H9 (cell line): Measurements from ENCODE around the gene DMRTA1. TPM values are rescaled to one million over a fixed set of nuclear protein-coding genes. Genes with fewer than 3 reads are reported as not detected.

Experiments
- DNase-seq: peaks from one replicate; pipeline ENCODE4 v3.0.0-alpha.2; 2017
- H2AFZ ChIP-seq: one replicate; pipeline ENCODE4 v1.6.1; 2013; ENCODE audit warnings: mild to moderate bottlenecking, low read length, control low read depth, moderate library complexity
- H2AK5ac ChIP-seq: 2 replicates; pipeline ENCODE4 v1.6.1; 2013; ENCODE audit warnings: low read length, control low read depth, mixed read lengths; ENCODE audit not compliant: insufficient read length
- H2BK120ac ChIP-seq: one replicate; pipeline ENCODE4 v1.6.1; 2013; ENCODE audit warnings: low read depth, mild to moderate bottlenecking, low read length, control low read depth, inconsistent platforms; ENCODE audit not compliant: poor library complexity, severe bottlenecking
- H2BK12ac ChIP-seq: 2 replicates; pipeline ENCODE4 v1.6.1; 2013; ENCODE audit warnings: low read length, control low read depth, mixed read lengths, low read depth; ENCODE audit not compliant: insufficient read length
- H2BK15ac ChIP-seq: 2 replicates; pipeline ENCODE4 v1.6.1; 2013; ENCODE audit warnings: low read depth, low read length, control low read depth
- H2BK20ac ChIP-seq: one replicate; pipeline ENCODE4 v1.6.1; 2013; ENCODE audit warnings: low read depth, mild to moderate bottlenecking, low read length, control low read depth, inconsistent platforms; ENCODE audit not compliant: poor library complexity, severe bottlenecking
- H2BK5ac ChIP-seq: 2 replicates; pipeline ENCODE4 v1.6.1; 2013; ENCODE audit warnings: low read length, control low read depth, mixed read lengths; ENCODE audit not compliant: insufficient read length
- H3K14ac ChIP-seq: 2 replicates; pipeline ENCODE4 v1.6.1; 2013; ENCODE audit warnings: low read length, control low read depth; ENCODE audit not compliant: insufficient read depth
- H3K18ac ChIP-seq: 2 replicates; pipeline ENCODE4 v1.6.1; 2013; ENCODE audit warnings: low read depth, mild to moderate bottlenecking, mixed read lengths, low read length, control low read depth; ENCODE audit not compliant: insufficient read length
- H3K23ac ChIP-seq: 2 replicates; pipeline ENCODE4 v1.6.1; 2013; ENCODE audit warnings: low read length, control low read depth, mixed read lengths, low read depth; ENCODE audit not compliant: insufficient read length
- H3K23me2 ChIP-seq: 2 replicates; pipeline ENCODE4 v1.6.1; 2013; ENCODE audit warnings: low read depth, mild to moderate bottlenecking, mixed read lengths, low read length, control low read depth; ENCODE audit not compliant: insufficient read length, poor library complexity, severe bottlenecking
- H3K27ac ChIP-seq: 2 replicates; pipeline ENCODE4 v1.5.1; 2013; ENCODE audit warnings: low read length, control low read depth, mixed read lengths, low read depth; ENCODE audit not compliant: insufficient read length
- H3K27me3 ChIP-seq: 2 replicates; pipeline ENCODE4 v1.6.1; 2013; ENCODE audit warnings: low read length, control low read depth, inconsistent platforms; ENCODE audit not compliant: insufficient read depth
- H3K4ac ChIP-seq: 2 replicates; pipeline ENCODE4 v1.6.1; 2013; ENCODE audit warnings: low read depth, mild to moderate bottlenecking, control low read depth, inconsistent platforms, low read length, moderate library complexity
- H3K4me1 ChIP-seq: 2 replicates; pipeline ENCODE4 v1.6.1; 2013; ENCODE audit warnings: low read length, control low read depth, inconsistent platforms; ENCODE audit not compliant: insufficient read depth
- H3K4me2 ChIP-seq: 2 replicates; pipeline ENCODE4 v1.6.1; 2013; ENCODE audit warnings: low read length, control low read depth, mixed read lengths; ENCODE audit not compliant: insufficient read length, insufficient read depth
- H3K56ac ChIP-seq: 2 replicates; pipeline ENCODE4 v1.6.1; 2013; ENCODE audit warnings: low read depth, mild to moderate bottlenecking, mixed read lengths, low read length, control low read depth; ENCODE audit not compliant: insufficient read length
- H3K79me1 ChIP-seq: 2 replicates; pipeline ENCODE4 v1.6.1; 2013; ENCODE audit warnings: low read depth, mild to moderate bottlenecking, moderate library complexity, low read length, control low read depth, inconsistent platforms; ENCODE audit not compliant: insufficient read depth, poor library complexity, severe bottlenecking
- H3K79me2 ChIP-seq: 2 replicates; pipeline ENCODE4 v1.6.1; 2013; ENCODE audit warnings: low read length, control low read depth, inconsistent platforms; ENCODE audit not compliant: insufficient read depth
- H3K9ac ChIP-seq: 2 replicates; pipeline ENCODE4 v1.6.1; 2013; ENCODE audit warnings: low read length, control low read depth, mixed read lengths; ENCODE audit not compliant: insufficient read length; ENCODE audit errors: extremely low read depth
- H3K9me3 ChIP-seq: one replicate; pipeline ENCODE4 v1.6.1; 2013; ENCODE audit warnings: low read depth, low read length, inconsistent platforms; ENCODE audit not compliant: control insufficient read depth
- H3T11ph ChIP-seq: one replicate; pipeline ENCODE4 v1.6.1; 2013; ENCODE audit warnings: mild to moderate bottlenecking, low read length, control low read depth, inconsistent platforms
- H4K20me1 ChIP-seq: one replicate; pipeline ENCODE4 v1.6.1; 2013; ENCODE audit not compliant: control insufficient read depth, insufficient read length, insufficient read depth
- H4K5ac ChIP-seq: 2 replicates; pipeline ENCODE4 v1.6.1; 2013; ENCODE audit warnings: low read depth, mild to moderate bottlenecking, mixed read lengths, low read length, control low read depth; ENCODE audit not compliant: insufficient read length
- H4K8ac ChIP-seq: replicated peaks from 2 replicates; pipeline ENCODE4 v1.6.1; 2013; ENCODE audit warnings: low read length, control low read depth, mixed read lengths, low read depth; ENCODE audit not compliant: insufficient read length
- H4K91ac ChIP-seq: 2 replicates; pipeline ENCODE4 v1.6.1; 2013; ENCODE audit warnings: low read depth, mild to moderate bottlenecking, moderate library complexity, mixed read lengths, low read length, control low read depth; ENCODE audit not compliant: insufficient read length
- H3K27ac Mint-ChIP-seq, 3 experiments: 2 replicates in 2 of 3; 3 replicates in 1 of 3; pipeline ENCODE4 v1.8.0; 2020 to 2021; ENCODE audit warnings: mixed read lengths in 3 of 3, mild to moderate bottlenecking in 1 of 3, moderate library complexity in 1 of 3
- H3K27me3 Mint-ChIP-seq: 2 replicates; pipeline ENCODE4 v1.8.0; 2021; ENCODE audit warnings: low read depth, mild to moderate bottlenecking, moderate library complexity, mixed read lengths
- H3K36me3 Mint-ChIP-seq, 3 experiments: 2 replicates in 2 of 3; 3 replicates in 1 of 3; pipeline ENCODE4 v1.8.0; 2020 to 2021; ENCODE audit warnings: low read depth in 3 of 3, mixed read lengths in 3 of 3; ENCODE audit not compliant: insufficient read depth in 1 of 3
- H3K4me1 Mint-ChIP-seq, 2 experiments: 2 replicates each; pipeline ENCODE4 v1.8.0; 2020; ENCODE audit warnings: mixed read lengths in 2 of 2
- H3K4me3 Mint-ChIP-seq, 2 experiments: 2 replicates in 1 of 2; 3 replicates in 1 of 2; pipeline ENCODE4 v1.8.0; 2020 to 2021; ENCODE audit warnings: mild to moderate bottlenecking in 2 of 2, mixed read lengths in 2 of 2, moderate library complexity in 1 of 2
- H3K9me3 Mint-ChIP-seq, 2 experiments: 2 replicates in 1 of 2; 3 replicates in 1 of 2; pipeline ENCODE4 v1.8.0; 2020; ENCODE audit warnings: mild to moderate bottlenecking in 2 of 2, mixed read lengths in 2 of 2, moderate library complexity in 1 of 2
- CTCF ChIP-seq: fragments of 200-600 bp; sonication (generic); conservative IDR thresholded peaks from 3 replicates; pipeline ENCODE4 v1.8.0; 2021; ENCODE audit warnings: antibody characterized with exemption, mild to moderate bottlenecking
- WGBS: extraction: QIAGEN DNeasy Blood & Tissue Kit; methylation state at CpG from one replicate; pipeline ENCODE4 v1.1.7; 2013; ENCODE audit warnings: missing lambda C conversion rate, low lambda C conversion rate, mixed read lengths; ENCODE audit not compliant: insufficient read length; ENCODE audit errors: extremely low coverage; 5-methylcytosine and 5-hydroxymethylcytosine counted together
- total RNA-seq: library from RNA; stranded (reverse); gene quantifications from 2 replicates; pipeline ENCODE4 v1.2.1, GENCODE V29; 2021

The DMRTA1 gene
- total RNA-seq, 1 experiment from 2014 or later, result 2.8 TPM

- WGBS, result no CpG with 5 or more reads among the region's 5 CpGs
- no peaks in the 10 kb centered on the region for H4K20me1 ChIP-seq
Observed at GRCh38 chr9:22427226-22427880, 19.3 kb upstream of the DMRTA1 start.

More at GRCh38 chr9:22427226-22427880, 19.3 kb upstream of the DMRTA1 start:
- no peak overlapping the region for H2BK15ac ChIP-seq
- no peak overlapping the region for H4K91ac ChIP-seq
- H3K27me3 ChIP-seq, result no peaks in the 10 kb centered on the region
- H3K23me2 ChIP-seq, result no peaks in the 10 kb centered on the region
- no peak overlapping the region for H3K18ac ChIP-seq
- H3T11ph ChIP-seq, result no peak overlapping the region
- no peak overlapping the region for H3K23ac ChIP-seq
- no peaks in the 10 kb centered on the region for H3K79me1 ChIP-seq
- no peak overlapping the region for H3K27ac ChIP-seq
- no peaks in the 10 kb centered on the region for H3K27me3 Mint-ChIP-seq
- peaks cover 17 to 32% of the 10 kb centered on the region in 2 experiments for H3K4me1 Mint-ChIP-seq
- no peaks in the 10 kb centered on the region for H3K9me3 Mint-ChIP-seq
- no peaks in the 10 kb centered on the region for H3K79me2 ChIP-seq
- H3K9me3 ChIP-seq, result no peaks in the 10 kb centered on the region
- TF ChIP-seq CTCF, result no peak
- H3K36me3 Mint-ChIP-seq, result no peaks in the 10 kb centered on the region
- H4K8ac ChIP-seq, result no peak overlapping the region
- H3K4me3 Mint-ChIP-seq, result no peak overlapping the region
- no peak overlapping the region for H2AFZ ChIP-seq
- DNase-seq, result no peak
- no peak overlapping the region for H2BK12ac ChIP-seq
- H3K56ac ChIP-seq, result no peak overlapping the region
- H2AK5ac ChIP-seq, result no peak overlapping the region
- H3K9ac ChIP-seq, result no peak overlapping the region
- no peak overlapping the region for H2BK5ac ChIP-seq
- no peak overlapping the region for H4K5ac ChIP-seq
- no peak overlapping the region for H2BK120ac ChIP-seq
- H2BK20ac ChIP-seq, result no peak overlapping the region
- no peak overlapping the region for H3K4me2 ChIP-seq
- H3K27ac Mint-ChIP-seq, result no peak overlapping the region
- H3K14ac ChIP-seq, result no peak overlapping the region
- peaks cover 3% of the 10 kb centered on the region; the same call in 1 of the 2 replicates for H3K4me1 ChIP-seq
- H3K4ac ChIP-seq, result no peak overlapping the region
